Rectal smooth muscle tissue (tissue), 1 donor: ENCODE measurements around the gene CGB5.
"Not testable (repeated sequence)": the region's sequence is repeated elsewhere in the genome, so short reads cannot be mapped to it uniquely, and the experiment has no call there.

Experiments
- H3K27ac ChIP-seq: one replicate; pipeline ENCODE4 v1.7.0; 2013; ENCODE audit warnings: low read depth, low read length, inconsistent platforms
- H3K27me3 ChIP-seq: one replicate; pipeline ENCODE4 v1.7.0; 2013; ENCODE audit warnings: low read length; ENCODE audit not compliant: control insufficient read depth, insufficient read depth
- H3K36me3 ChIP-seq: one replicate; pipeline ENCODE4 v1.7.0; 2013; ENCODE audit warnings: low read length; ENCODE audit not compliant: control insufficient read depth, insufficient read depth
- H3K4me1 ChIP-seq: one replicate; pipeline ENCODE4 v1.7.0; 2013; ENCODE audit warnings: low read length; ENCODE audit not compliant: control insufficient read depth, insufficient read depth
- H3K4me3 ChIP-seq: one replicate; pipeline ENCODE4 v1.7.0; 2013; ENCODE audit warnings: low read length
- H3K9ac ChIP-seq: one replicate; pipeline ENCODE4 v1.7.0; 2013; ENCODE audit warnings: low read length

CGB5 gene

GRCh38 chr19:49028686-49029085 lies 15.0 kb upstream of the CGB5 start:
- H3K36me3 ChIP-seq, H3K27ac ChIP-seq, H3K9ac ChIP-seq, H3K27me3 ChIP-seq, H3K4me3 ChIP-seq, H3K4me1 ChIP-seq: not testable (repeated sequence)

- not testable (repeated sequence) for H3K4me1 ChIP-seq, H3K27ac ChIP-seq, H3K36me3 ChIP-seq, H3K4me3 ChIP-seq, H3K27me3 ChIP-seq, H3K9ac ChIP-seq
These were observed 13.9 kb upstream of the CGB5 start for GRCh38 chr19:49029749-49030148.

- H3K9ac ChIP-seq, H3K27me3 ChIP-seq, H3K4me3 ChIP-seq, H3K4me1 ChIP-seq, H3K27ac ChIP-seq, H3K36me3 ChIP-seq: not testable (repeated sequence)
These were observed 13.3 kb upstream of the CGB5 start for GRCh38 chr19:49030323-49030722.

DNA sequence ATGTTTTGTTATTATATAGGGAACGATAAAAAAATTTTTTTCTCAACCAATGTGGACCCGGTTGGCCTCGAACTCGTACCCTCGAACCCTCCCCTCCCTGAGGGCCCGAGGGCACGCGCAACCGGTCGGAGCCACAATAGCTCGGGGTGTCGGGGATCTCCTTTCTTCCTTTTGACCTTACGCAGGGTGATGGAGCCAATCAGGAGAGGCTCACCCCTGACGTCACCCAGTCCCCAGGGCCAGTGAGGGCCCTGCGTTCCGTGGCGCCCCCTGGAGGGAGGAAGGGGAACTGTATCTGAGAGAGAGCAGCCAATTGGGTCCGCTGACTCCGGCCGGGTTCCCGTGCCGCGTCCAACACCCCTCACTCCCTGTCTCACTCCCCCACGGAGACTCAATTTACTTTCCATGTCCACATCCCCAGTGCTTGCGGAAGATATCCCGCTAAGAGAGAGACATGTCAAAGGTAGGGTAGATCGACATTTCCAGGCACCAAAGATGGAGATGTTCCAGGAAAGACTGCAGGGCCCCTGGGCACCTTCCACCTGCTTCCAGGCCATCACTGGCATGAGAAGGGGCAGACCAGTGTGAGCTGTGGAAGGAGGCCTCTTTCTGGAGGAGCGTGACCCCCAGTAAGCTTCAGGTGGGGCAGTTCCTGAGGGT lies 11.9 kb upstream of the CGB5 start, which contains the start of gene CGB2:
TSS of gene CGB2 (plus strand) at position 249 of the 660 bp plus-strand sequence. CDS start at position 455, 206 bp downstream.
- H3K36me3 ChIP-seq, H3K27me3 ChIP-seq, H3K27ac ChIP-seq, H3K4me1 ChIP-seq, H3K9ac ChIP-seq, H3K4me3 ChIP-seq: not testable (repeated sequence)

- H3K27ac ChIP-seq, H3K4me1 ChIP-seq, H3K4me3 ChIP-seq, H3K27me3 ChIP-seq, H3K9ac ChIP-seq, H3K36me3 ChIP-seq: not testable (repeated sequence)
These were observed 6.8 kb upstream of the CGB5 start, which contains the start of gene CGB1 for GRCh38 chr19:49036815-49037214. TSS of gene CGB1 (minus strand) at chr19:49036895. CDS start at chr19:49036711, 184 bp downstream.

- H3K27ac ChIP-seq, H3K9ac ChIP-seq, H3K4me3 ChIP-seq, H3K27me3 ChIP-seq, H3K4me1 ChIP-seq, H3K36me3 ChIP-seq: not testable (repeated sequence)
These were observed 5.5 kb upstream of the CGB5 start for GRCh38 chr19:49038111-49038510.

DNA sequence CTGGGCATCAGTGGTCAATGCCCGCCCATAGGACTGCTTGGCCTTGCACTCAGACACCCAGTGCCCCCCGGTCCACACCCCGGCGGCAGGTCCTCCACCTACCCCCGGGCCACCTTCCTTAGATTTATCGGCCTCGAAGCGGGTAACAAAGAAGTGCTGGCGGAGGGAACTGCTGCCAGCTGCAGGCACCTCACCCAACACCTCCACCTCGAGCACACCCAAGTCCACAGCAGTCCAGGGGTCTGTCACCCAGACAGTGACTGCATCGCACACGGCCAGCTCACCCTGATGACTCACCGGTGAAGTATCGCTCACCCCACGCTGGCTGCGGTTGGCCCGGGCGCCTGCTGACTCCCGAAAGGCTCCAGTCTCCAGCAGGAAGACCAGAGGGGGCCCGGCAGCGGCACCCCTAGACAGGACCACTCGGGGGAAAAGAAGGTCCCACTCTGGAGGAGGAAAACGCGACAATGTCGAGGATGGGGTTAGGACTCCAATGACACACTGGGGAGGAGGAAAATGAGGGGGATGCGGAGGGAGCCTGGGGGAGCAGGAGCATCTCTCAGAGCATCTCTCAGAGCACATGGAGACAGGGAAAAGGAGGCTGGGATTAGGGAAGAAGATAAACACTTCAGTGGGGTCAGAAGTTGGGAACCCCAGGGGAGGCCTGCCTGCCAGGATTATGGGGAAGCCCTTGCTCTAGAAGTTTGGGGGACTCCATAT lies 4.9 kb upstream of the CGB5 start:
- not testable (repeated sequence) for H3K4me3 ChIP-seq, H3K4me1 ChIP-seq, H3K9ac ChIP-seq, H3K27ac ChIP-seq, H3K27me3 ChIP-seq, H3K36me3 ChIP-seq

- not testable (repeated sequence) for H3K27ac ChIP-seq, H3K36me3 ChIP-seq, H3K4me1 ChIP-seq, H3K9ac ChIP-seq, H3K27me3 ChIP-seq, H3K4me3 ChIP-seq
These were observed 3.9 kb upstream of the CGB5 start for GRCh38 chr19:49039736-49040135.

DNA sequence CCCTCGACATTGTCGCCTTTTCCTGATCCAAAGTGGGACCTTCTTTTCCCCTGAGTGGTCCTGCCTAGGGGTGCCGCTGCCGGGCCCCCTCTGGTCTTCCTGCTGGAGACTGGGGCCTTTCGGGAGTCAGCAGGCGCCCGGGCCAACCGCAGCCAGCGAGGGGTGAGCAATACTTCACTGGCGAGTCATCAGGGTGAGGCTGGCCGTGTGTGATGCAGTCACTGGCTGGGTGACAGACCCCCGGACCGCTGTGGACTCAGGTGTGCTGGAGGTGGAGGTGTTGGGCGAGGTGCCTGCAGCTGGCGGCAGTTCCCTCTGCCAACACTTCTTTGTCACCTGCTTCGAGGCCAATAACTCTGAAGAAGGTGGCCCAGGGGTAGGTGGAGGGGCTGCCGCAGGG lies 1.5 kb upstream of the CGB5 start:
- no peaks in the 10 kb centered on the region for H3K27me3 ChIP-seq

GRCh38 chr19:49042666-49043065 lies 982 bp upstream of the CGB5 start:
- not testable (repeated sequence) for H3K27me3 ChIP-seq, H3K9ac ChIP-seq, H3K4me3 ChIP-seq, H3K36me3 ChIP-seq, H3K27ac ChIP-seq, H3K4me1 ChIP-seq

More for the DNA sequence above, 1.5 kb upstream of the CGB5 start:
- Histone ChIP-seq H3K27ac (no peak overlapping the region), H3K4me1 (no peaks in the 10 kb centered on the region), H3K9ac (no peak overlapping the region), H3K4me3 (no peak overlapping the region), H3K36me3 (no peaks in the 10 kb centered on the region)

GRCh38 chr19:49049011-49049410 lies 5.4 kb downstream of the CGB5 start, which contains the start of gene CGB8:
TSS of gene CGB8 (minus strand) at chr19:49049111. CDS start at chr19:49048739, 372 bp downstream.
- H3K4me3 ChIP-seq, H3K4me1 ChIP-seq, H3K27ac ChIP-seq, H3K9ac ChIP-seq, H3K36me3 ChIP-seq, H3K27me3 ChIP-seq: not testable (repeated sequence)

GRCh38 chr19:49049834-49050233 lies 6.2 kb downstream of the CGB5 start:
- H3K4me3 ChIP-seq, H3K27me3 ChIP-seq, H3K36me3 ChIP-seq: not testable (repeated sequence)

More at GRCh38 chr19:49049834-49050233, 6.2 kb downstream of the CGB5 start:
- not testable (repeated sequence) for H3K9ac ChIP-seq, H3K4me1 ChIP-seq, H3K27ac ChIP-seq
